ENCODE results near the gene HCN2. TPM values are rescaled to one million over a fixed set of nuclear protein-coding genes. Genes with fewer than 3 reads are reported as not detected.

HCN2 gene
- total RNA-seq: 3.9 and 4.6 TPM in 2 replicates

GRCh38 chr19:589693-590395, at the start of gene HCN2:
Gene HCN2, plus strand, starts transcription at chr19:589881. Its CDS starts 65 bp downstream, at chr19:589946.

DNA sequence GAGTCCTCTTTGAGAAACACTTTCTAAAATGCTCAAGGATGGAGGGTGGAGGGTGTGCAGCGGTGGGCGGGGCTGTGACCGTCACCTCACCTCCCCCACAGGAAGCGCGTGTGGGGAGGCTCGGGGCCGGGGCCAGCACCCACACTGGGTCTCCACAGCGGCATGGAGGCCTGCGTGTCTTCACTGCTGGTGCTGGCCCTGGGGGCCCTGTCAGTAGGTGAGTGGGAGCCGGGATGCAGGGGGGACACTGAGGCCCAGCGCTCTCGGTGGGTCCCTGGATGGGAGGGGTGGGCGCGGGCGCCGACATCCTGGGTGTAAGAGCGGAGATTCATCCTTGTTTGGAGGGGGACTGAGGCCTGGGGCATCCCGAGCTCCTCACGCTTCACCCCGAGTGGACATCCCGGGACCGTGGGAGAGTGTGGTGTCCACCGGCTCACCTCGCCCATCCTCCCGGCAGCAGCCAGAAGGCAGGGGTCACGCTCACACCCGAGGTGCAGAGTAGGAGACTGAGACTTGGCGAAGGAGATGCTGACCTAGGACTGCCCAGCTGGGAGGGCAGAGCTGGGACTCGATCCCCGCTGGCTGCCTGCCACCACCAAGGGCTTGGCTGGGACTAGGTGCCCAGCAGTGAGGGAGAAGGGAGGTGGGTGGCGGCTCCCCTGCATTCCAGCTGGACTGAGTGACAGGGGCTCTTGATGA, 45.6 kb upstream of the HCN2 start, which contains the start of gene GZMM:
Gene GZMM, plus strand, starts transcription at position 144 of the 699 bp plus-strand sequence. Its CDS starts 19 bp downstream, at position 163.

DNA sequence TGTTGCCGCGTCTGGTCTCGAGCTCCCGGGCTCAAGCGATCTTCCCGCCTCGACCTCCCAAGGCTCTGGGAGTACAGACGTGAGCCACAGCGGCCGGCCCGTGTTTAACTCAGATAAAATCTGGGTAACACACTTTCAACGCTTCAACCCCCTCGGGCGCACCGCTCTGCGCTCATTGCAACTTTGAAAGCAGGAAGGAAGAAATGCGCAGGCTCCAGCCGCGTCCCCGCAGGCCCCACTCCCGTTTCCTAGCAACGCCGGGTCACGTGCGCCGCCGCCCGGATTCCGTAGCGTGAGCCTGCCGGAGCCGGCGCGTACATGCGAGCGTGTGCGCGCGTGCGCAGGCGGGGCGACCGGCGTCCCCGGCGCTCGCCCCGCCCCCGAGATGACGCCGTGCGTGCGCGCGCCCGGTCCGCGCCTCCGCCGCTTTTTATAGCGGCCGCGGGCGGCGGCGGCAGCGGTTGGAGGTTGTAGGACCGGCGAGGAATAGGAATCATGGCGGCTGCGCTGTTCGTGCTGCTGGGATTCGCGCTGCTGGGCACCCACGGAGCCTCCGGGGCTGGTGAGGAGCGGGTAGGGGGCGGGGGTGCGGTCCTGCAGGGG, 17.4 kb upstream of the HCN2 start, which contains the start of gene BSG:
Gene BSG, plus strand, starts transcription at position 457 of the 603 bp plus-strand sequence. Its CDS starts 39 bp downstream, at position 496.

DNA sequence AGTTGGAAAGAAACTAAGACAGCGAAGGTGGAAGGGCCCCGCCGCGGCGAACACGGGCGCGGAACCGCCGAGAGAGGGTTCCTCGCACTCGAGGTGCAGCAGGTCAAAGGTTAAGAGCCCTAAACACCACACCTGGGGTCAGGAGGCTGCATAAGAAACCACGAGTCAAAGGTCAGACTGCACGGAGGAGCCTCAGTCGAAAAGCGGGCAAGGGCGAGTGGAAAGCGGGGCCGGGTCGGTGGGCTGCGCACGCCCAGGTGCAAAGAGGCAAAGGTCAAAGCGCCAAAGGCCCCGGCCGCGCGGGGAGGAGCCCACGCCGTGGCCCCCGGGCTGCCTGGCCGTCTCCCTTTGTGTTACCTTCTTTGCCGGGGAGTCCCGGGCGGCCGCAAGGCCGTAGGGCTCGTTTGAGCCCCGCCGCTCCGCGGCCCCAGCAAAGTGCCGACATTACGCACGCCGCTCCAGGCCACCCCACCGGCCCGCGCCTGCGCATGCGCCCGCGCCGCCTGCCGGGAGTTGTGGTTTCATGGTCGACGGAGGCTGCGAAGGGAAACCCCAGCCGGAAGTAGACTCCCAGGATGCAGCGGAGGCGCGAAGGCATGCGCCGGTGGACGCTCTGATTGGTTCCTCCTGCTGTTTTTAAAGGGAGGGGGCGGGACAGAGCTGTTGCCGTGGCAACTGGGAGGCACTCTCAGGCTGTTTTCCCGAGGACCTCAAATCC, 43.5 kb downstream of the HCN2 start, which contains the start of gene POLRMT:
Gene POLRMT, minus strand, starts transcription at position 470 of the 718 bp plus-strand sequence. Its CDS starts 25 bp downstream, at position 445.

GRCh38 chr19:639253-640160, 49.8 kb downstream of the HCN2 start, which contains the start of gene FGF22:
Gene FGF22, plus strand, starts transcription at chr19:639879. Its CDS starts 47 bp downstream, at chr19:639926.

DNA sequence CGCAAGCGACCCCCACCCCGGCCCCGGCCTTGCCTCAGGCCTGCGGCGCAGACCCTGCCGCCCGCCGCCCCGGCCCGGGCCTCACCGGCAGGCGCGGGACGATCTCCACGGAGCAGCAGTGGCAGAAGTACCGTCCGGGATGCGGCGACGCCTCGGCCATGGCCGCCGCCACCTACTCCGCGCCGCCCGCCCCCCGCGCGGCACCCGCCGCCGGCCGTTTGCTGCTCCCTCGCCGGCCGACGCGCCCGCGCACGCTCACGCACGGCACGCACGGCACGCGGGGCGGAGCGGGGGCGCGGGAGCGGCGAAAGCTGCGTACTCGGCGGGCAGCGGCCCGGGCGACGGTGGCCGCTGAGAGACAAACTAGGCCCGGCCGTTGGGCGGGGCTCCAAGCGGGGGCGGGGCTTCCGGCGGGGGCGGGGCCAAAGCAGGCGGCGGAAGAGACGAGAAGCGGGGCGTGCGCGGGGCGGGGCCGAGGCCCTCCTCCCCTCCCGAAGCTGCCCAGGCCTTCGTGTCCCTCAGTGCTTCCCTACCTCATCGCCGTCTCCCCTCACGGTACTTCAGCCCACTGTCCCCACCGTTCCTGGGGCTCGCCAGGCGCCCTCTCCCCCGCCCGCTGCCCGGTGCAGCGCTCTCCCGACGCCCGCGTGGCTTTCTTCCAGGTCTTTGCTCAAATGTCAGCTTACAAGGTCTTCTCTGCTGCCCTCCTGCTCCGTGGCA, 73.4 kb downstream of the HCN2 start, which contains the start of gene RNF126:
Gene RNF126, minus strand, starts transcription at position 253 of the 720 bp plus-strand sequence. Its CDS starts 93 bp downstream, at position 160.

Other genes starting within 250 kb of the HCN2 start
- 8.0 and 10.2 TPM in 2 replicates for gene MIER2, start 245.1 kb upstream of the HCN2 start, total RNA-seq
- 0.26 TPM in 1 of 2 replicates, not detected in the other for gene C2CD4C, start 180.7 kb upstream of the HCN2 start, total RNA-seq
- 5.5 and 11.6 TPM in 2 replicates for gene SHC2, start 128.8 kb upstream of the HCN2 start, total RNA-seq
- not detected in 2 replicates for gene MADCAM1, start 93.4 kb upstream of the HCN2 start, total RNA-seq
- 93.8 and 99.7 TPM in 2 replicates for gene TPGS1, start 82.4 kb upstream of the HCN2 start, total RNA-seq
- gene CDC34, start 58.1 kb upstream of the HCN2 start, total RNA-seq: 109 and 112 TPM in 2 replicates
- 0.23 TPM in 1 of 2 replicates, not detected in the other for gene GZMM, start 45.8 kb upstream of the HCN2 start, total RNA-seq
- gene BSG, start 17.3 kb upstream of the HCN2 start, total RNA-seq: 809 and 860 TPM in 2 replicates
- 18.2 and 21.0 TPM in 2 replicates for gene POLRMT, start 43.7 kb downstream of the HCN2 start, total RNA-seq
- gene FGF22, start 50.0 kb downstream of the HCN2 start, total RNA-seq: 0.26 TPM in 1 of 2 replicates, not detected in the other
- 45.9 and 58.9 TPM in 2 replicates for gene RNF126, start 73.3 kb downstream of the HCN2 start, total RNA-seq
- 280 and 441 TPM in 2 replicates for gene FSTL3, start 86.5 kb downstream of the HCN2 start, total RNA-seq
- not detected in 2 replicates for gene PRSS57, start 105.6 kb downstream of the HCN2 start, total RNA-seq
- 140 and 141 TPM in 2 replicates for gene PALM, start 119.1 kb downstream of the HCN2 start, total RNA-seq
- gene MISP, start 161.2 kb downstream of the HCN2 start, total RNA-seq: not detected in 2 replicates
- 130 and 227 TPM in 2 replicates for gene PTBP1, start 207.6 kb downstream of the HCN2 start, total RNA-seq
- 0.09 and 1.6 TPM in 2 replicates for gene PLPPR3, start 232.1 kb downstream of the HCN2 start, total RNA-seq
- gene AZU1, start 238.0 kb downstream of the HCN2 start, total RNA-seq: not detected in 2 replicates